ENCODE measurements around the gene TMEM179.

TMEM179 gene

GRCh38 chr14:104624939-104625338 lies 20.4 kb upstream of the TMEM179 start:
- no peak for ATAC-seq
- no peak for TF ChIP-seq RARB (CRISPR knock-in tag; IDR thresholded peaks at IDR 0.05)
- TF ChIP-seq, protein P1, sequence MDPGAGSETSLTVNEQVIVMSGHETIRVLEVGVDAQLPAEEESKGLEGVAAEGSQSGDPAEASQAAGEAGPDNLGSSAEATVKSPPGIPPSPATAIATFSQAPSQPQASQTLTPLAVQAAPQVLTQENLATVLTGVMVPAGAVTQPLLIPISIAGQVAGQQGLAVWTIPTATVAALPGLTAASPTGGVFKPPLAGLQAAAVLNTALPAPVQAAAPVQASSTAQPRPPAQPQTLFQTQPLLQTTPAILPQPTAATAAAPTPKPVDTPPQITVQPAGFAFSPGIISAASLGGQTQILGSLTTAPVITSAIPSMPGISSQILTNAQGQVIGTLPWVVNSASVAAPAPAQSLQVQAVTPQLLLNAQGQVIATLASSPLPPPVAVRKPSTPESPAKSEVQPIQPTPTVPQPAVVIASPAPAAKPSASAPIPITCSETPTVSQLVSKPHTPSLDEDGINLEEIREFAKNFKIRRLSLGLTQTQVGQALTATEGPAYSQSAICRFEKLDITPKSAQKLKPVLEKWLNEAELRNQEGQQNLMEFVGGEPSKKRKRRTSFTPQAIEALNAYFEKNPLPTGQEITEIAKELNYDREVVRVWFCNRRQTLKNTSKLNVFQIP (CRISPR knock-in tag; IDR thresholded peaks at IDR 0.05; ENCODE audit: borderline replicate concordance, low read depth) = no peak
- TF ChIP-seq ZNF565 (CRISPR knock-in tag; conservative IDR thresholded peaks at IDR 0.05; ENCODE audit: low read depth) = no peak
- TF ChIP-seq TCF4 (CRISPR knock-in tag; IDR thresholded peaks at IDR 0.05; ENCODE audit: borderline replicate concordance) = no peak
- no peak for TF ChIP-seq OSR1 (CRISPR knock-in tag; IDR thresholded peaks at IDR 0.05)
- TF ChIP-seq, protein P2, sequence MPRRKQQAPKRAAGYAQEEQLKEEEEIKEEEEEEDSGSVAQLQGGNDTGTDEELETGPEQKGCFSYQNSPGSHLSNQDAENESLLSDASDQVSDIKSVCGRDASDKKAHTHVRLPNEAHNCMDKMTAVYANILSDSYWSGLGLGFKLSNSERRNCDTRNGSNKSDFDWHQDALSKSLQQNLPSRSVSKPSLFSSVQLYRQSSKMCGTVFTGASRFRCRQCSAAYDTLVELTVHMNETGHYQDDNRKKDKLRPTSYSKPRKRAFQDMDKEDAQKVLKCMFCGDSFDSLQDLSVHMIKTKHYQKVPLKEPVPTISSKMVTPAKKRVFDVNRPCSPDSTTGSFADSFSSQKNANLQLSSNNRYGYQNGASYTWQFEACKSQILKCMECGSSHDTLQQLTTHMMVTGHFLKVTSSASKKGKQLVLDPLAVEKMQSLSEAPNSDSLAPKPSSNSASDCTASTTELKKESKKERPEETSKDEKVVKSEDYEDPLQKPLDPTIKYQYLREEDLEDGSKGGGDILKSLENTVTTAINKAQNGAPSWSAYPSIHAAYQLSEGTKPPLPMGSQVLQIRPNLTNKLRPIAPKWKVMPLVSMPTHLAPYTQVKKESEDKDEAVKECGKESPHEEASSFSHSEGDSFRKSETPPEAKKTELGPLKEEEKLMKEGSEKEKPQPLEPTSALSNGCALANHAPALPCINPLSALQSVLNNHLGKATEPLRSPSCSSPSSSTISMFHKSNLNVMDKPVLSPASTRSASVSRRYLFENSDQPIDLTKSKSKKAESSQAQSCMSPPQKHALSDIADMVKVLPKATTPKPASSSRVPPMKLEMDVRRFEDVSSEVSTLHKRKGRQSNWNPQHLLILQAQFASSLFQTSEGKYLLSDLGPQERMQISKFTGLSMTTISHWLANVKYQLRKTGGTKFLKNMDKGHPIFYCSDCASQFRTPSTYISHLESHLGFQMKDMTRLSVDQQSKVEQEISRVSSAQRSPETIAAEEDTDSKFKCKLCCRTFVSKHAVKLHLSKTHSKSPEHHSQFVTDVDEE (CRISPR knock-in tag; IDR thresholded peaks at IDR 0.05) = no peak
- TF ChIP-seq GLIS3 (CRISPR knock-in tag; IDR thresholded peaks at IDR 0.05) = no peak
- TF ChIP-seq, protein P3, sequence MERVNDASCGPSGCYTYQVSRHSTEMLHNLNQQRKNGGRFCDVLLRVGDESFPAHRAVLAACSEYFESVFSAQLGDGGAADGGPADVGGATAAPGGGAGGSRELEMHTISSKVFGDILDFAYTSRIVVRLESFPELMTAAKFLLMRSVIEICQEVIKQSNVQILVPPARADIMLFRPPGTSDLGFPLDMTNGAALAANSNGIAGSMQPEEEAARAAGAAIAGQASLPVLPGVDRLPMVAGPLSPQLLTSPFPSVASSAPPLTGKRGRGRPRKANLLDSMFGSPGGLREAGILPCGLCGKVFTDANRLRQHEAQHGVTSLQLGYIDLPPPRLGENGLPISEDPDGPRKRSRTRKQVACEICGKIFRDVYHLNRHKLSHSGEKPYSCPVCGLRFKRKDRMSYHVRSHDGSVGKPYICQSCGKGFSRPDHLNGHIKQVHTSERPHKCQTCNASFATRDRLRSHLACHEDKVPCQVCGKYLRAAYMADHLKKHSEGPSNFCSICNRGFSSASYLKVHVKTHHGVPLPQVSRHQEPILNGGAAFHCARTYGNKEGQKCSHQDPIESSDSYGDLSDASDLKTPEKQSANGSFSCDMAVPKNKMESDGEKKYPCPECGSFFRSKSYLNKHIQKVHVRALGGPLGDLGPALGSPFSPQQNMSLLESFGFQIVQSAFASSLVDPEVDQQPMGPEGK (CRISPR knock-in tag; IDR thresholded peaks at IDR 0.05; ENCODE audit: borderline replicate concordance) = no peak
- TF ChIP-seq ESRRG (CRISPR knock-in tag; IDR thresholded peaks at IDR 0.05) = no peak
- no peak for TF ChIP-seq SNAI2 (CRISPR knock-in tag; IDR thresholded peaks at IDR 0.05)
- no peak for TF ChIP-seq ZNF8 (CRISPR knock-in tag; IDR thresholded peaks at IDR 0.05)
- no peak for TF ChIP-seq CSDC2 (CRISPR knock-in tag; IDR thresholded peaks at IDR 0.05)
- no peak for TF ChIP-seq PPARA (CRISPR knock-in tag; IDR thresholded peaks at IDR 0.05; ENCODE audit: borderline replicate concordance)
- no peak for TF ChIP-seq ARNTL (CRISPR knock-in tag; IDR thresholded peaks at IDR 0.05; ENCODE audit: borderline replicate concordance, low read depth)
- TF ChIP-seq, protein P4, sequence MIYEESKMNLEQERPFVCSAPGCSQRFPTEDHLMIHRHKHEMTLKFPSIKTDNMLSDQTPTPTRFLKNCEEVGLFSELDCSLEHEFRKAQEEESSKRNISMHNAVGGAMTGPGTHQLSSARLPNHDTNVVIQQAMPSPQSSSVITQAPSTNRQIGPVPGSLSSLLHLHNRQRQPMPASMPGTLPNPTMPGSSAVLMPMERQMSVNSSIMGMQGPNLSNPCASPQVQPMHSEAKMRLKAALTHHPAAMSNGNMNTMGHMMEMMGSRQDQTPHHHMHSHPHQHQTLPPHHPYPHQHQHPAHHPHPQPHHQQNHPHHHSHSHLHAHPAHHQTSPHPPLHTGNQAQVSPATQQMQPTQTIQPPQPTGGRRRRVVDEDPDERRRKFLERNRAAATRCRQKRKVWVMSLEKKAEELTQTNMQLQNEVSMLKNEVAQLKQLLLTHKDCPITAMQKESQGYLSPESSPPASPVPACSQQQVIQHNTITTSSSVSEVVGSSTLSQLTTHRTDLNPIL (CRISPR knock-in tag; IDR thresholded peaks at IDR 0.05; ENCODE audit: low read depth) = no peak
- no peak for TF ChIP-seq ZFP3 (CRISPR knock-in tag; IDR thresholded peaks at IDR 0.05)

DNA sequence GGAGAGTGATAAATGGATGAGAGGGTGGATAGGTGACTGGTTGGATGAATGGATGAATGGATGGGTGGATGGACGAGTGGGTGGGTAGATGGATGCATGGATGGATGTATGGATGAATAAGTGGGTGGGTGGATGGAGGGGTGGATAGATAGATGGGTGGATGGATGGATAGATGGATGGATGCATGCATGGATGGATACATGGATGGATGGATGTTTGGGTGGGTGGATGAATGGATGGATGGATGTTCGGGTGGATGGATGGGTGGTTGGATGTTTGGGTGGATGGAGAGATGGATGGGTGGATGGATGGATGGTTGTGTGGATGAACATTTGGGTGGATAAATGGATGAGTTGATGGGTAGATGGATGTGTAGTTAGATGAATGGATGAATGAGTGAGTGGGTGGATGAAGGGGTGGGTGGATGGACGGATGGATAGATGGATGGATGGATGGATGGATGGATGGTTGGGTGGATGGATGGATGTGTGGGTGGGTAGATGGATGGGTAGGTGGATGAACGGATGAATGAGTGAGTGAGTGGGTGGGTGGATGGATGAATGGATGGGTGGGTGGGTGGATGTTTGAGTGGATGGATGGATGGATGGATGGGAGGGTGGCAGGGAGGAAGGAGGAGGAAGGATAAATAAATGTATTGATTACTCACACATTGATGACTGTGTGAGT lies 9.7 kb upstream of the TMEM179 start:
- no peak for TF ChIP-seq RARB (CRISPR knock-in tag; IDR thresholded peaks at IDR 0.05)
- no peak for TF ChIP-seq BACH2 (CRISPR knock-in tag; IDR thresholded peaks at IDR 0.05; ENCODE audit: borderline replicate concordance)
- TF ChIP-seq ZNF565 (CRISPR knock-in tag; conservative IDR thresholded peaks at IDR 0.05; ENCODE audit: low read depth) = no peak
- TF ChIP-seq ZNF8 (CRISPR knock-in tag; IDR thresholded peaks at IDR 0.05) = no peak
- TF ChIP-seq, protein P2 (CRISPR knock-in tag; IDR thresholded peaks at IDR 0.05) = no peak
- TF ChIP-seq ISL1 (CRISPR knock-in tag; IDR thresholded peaks at IDR 0.05) = no peak
- TF ChIP-seq, protein P3 (CRISPR knock-in tag; IDR thresholded peaks at IDR 0.05; ENCODE audit: borderline replicate concordance) = no peak
- no peak for TF ChIP-seq ZC3H10 (CRISPR knock-in tag; IDR thresholded peaks at IDR 0.05)
- no peak for TF ChIP-seq OSR1 (CRISPR knock-in tag; IDR thresholded peaks at IDR 0.05)
- TF ChIP-seq GLIS3 (CRISPR knock-in tag; IDR thresholded peaks at IDR 0.05) = no peak
- no peak for TF ChIP-seq TCF4 (CRISPR knock-in tag; IDR thresholded peaks at IDR 0.05; ENCODE audit: borderline replicate concordance)
- TF ChIP-seq CSRNP3 (CRISPR knock-in tag; IDR thresholded peaks at IDR 0.05) = no peak
- no peak for TF ChIP-seq ZNF70 (CRISPR knock-in tag; IDR thresholded peaks at IDR 0.05)
- TF ChIP-seq SNAI2 (CRISPR knock-in tag; IDR thresholded peaks at IDR 0.05) = no peak
- no peak for TF ChIP-seq ZFP30 (CRISPR knock-in tag; IDR thresholded peaks at IDR 0.05)
- TF ChIP-seq ARNTL (CRISPR knock-in tag; IDR thresholded peaks at IDR 0.05; ENCODE audit: borderline replicate concordance, low read depth) = no peak
- no peak for ATAC-seq

Data from SK-N-SH treated with all-trans-retinoic acid at 6 μM for 48 hours (cell line).